HepG2 (cell line): Measurements from ENCODE around the gene BAIAP2L1. TPM values are rescaled to one million over a fixed set of nuclear protein-coding genes. Genes with fewer than 3 reads are reported as not detected.

ENCODE experiments used
- ATAC-seq: fragments of 200-7000 bp; cut with Tn5 transposase; 3 replicates; pipeline ENCODE4 v1.9.1; 2020; ENCODE audit warnings: mild to moderate bottlenecking, moderate library complexity
- BruUV-seq: library from RNA; stranded (reverse); fragments of 400-500 nt; replicated peaks from 2 replicates; lab custom pipeline; 2021; lab: Mats Ljungman, UMichigan
- CTCF ChIA-PET: fragments of 300-600 bp; formaldehyde crosslinking; extraction: SDS; loops from one replicate; lab custom pipeline; 2021; ENCODE audit warnings: low total read pairs, inconsistent platforms, low intra/inter-chr PET ratio; lab: Yijun Ruan, JAX
- POLR2A ChIA-PET: fragments of 350-600 bp; sonication (Branson Sonifier 250); formaldehyde crosslinking; loops from one replicate; lab custom pipeline; 2020; ENCODE audit warnings: antibody characterized with exemption, inconsistent platforms; lab: Yijun Ruan, JAX
- DNase-seq: peaks from one replicate; pipeline ENCODE4 v3.0.0-alpha.2; 2015; ENCODE audit warnings: low spot score
- FAIRE-seq: peaks from 3 replicates; lab custom pipeline; 2011; peaks lifted over from hg19 to GRCh38; lab: Jason Lieb, UNC
- H2AFZ ChIP-seq: one replicate; pipeline ENCODE4 v1.6.1; 2011; ENCODE audit warnings: low read length, inconsistent platforms
- H3K27ac ChIP-seq: fragments of 300-600 bp; 3 replicates; pipeline ENCODE4 v1.8.0; 2011; ENCODE audit warnings: mixed run types, mild to moderate bottlenecking, mixed read lengths, low read length, inconsistent platforms; ENCODE audit not compliant: insufficient read depth; ENCODE audit errors: extremely low read length
- H3K27me3 ChIP-seq, 2 experiments: fragments of 200-600 bp in 1 of 2; 2 replicates in 1 of 2; 3 replicates in 1 of 2; pipeline versions ENCODE4 v1.6.0 to v1.8.0; 2011; ENCODE audit warnings: low read length in 2 of 2, mild to moderate bottlenecking in 2 of 2, moderate library complexity in 2 of 2, inconsistent platforms in 1 of 2; ENCODE audit not compliant: insufficient read depth in 2 of 2, control insufficient read depth in 1 of 2
- H3K36me3 ChIP-seq, 2 experiments: fragments of 200-600 bp in 1 of 2; replicated peaks in 1 of 2; 2 replicates in 1 of 2; 3 replicates in 1 of 2; pipeline versions ENCODE4 v1.5.1 to v1.8.0; 2011; ENCODE audit warnings: low read length in 2 of 2, inconsistent platforms in 1 of 2; ENCODE audit not compliant: insufficient read depth in 2 of 2, control insufficient read depth in 1 of 2
- H3K4me1 ChIP-seq: 2 replicates; pipeline ENCODE4 v1.5.1; 2012; ENCODE audit warnings: low read length, inconsistent platforms; ENCODE audit not compliant: insufficient read depth
- H3K4me2 ChIP-seq: 2 replicates; pipeline ENCODE4 v1.6.0; 2011; ENCODE audit warnings: low read depth, low read length, inconsistent platforms
- H3K4me3 ChIP-seq, 3 experiments: fragments of 200-600 bp in 1 of 3; sonication (generic), shearing (Covaris generic) in 1 of 3; replicated peaks in 1 of 3; 2 replicates each; pipeline ENCODE4 v1.5.1; 2011 to 2016; ENCODE audit warnings: low read length in 3 of 3, inconsistent platforms in 2 of 3, low read depth in 2 of 3, mild to moderate bottlenecking in 2 of 3, control low read depth in 1 of 3, mixed read lengths in 1 of 3; ENCODE audit not compliant: insufficient read depth in 1 of 3
- H3K79me2 ChIP-seq: one replicate; pipeline ENCODE4 v1.6.1; 2011; ENCODE audit warnings: low read length, inconsistent platforms; ENCODE audit not compliant: insufficient read depth
- H3K9ac ChIP-seq: 2 replicates; pipeline ENCODE4 v1.6.0; 2011; ENCODE audit warnings: mild to moderate bottlenecking, low read depth, low read length, inconsistent platforms; ENCODE audit not compliant: insufficient read depth
- H3K9me3 ChIP-seq: 2 replicates; pipeline ENCODE4 v1.5.1; 2012; ENCODE audit warnings: mild to moderate bottlenecking, low read length
- H4K20me1 ChIP-seq: 2 replicates; pipeline ENCODE4 v1.6.0; 2011; ENCODE audit warnings: inconsistent platforms, mild to moderate bottlenecking, low read length, moderate library complexity; ENCODE audit not compliant: insufficient read depth
- JUND ChIP-seq: sonication (generic); formaldehyde crosslinking; IDR thresholded peaks from 2 replicates; pipeline ENCODE4 v1.8.0; 2022; ENCODE audit warnings: mild to moderate bottlenecking, missing genetic modification reagents
- KDM2A ChIP-seq: sonication (generic); formaldehyde crosslinking; IDR thresholded peaks from 2 replicates; pipeline ENCODE4 v1.4.0; 2020; ENCODE audit warnings: low read depth, missing genetic modification reagents, borderline replicate concordance
- MAZ ChIP-seq, 2 experiments: sonication (generic) in 1 of 2; formaldehyde crosslinking in 1 of 2; IDR thresholded peaks; 2 replicates each; pipeline versions ENCODE4 v1.5.0 to v1.6.1; 2012 to 2020; ENCODE audit warnings: low read depth in 2 of 2, mild to moderate bottlenecking in 2 of 2, borderline replicate concordance in 1 of 2, improper control_type of control experiment in 1 of 2, low read length in 1 of 2, missing genetic modification reagents in 1 of 2, moderate library complexity in 1 of 2
- MEF2D ChIP-seq: sonication (generic); formaldehyde crosslinking; IDR thresholded peaks from 2 replicates; pipeline ENCODE4 v1.5.1; 2020; ENCODE audit warnings: mild to moderate bottlenecking, missing genetic modification reagents
- MEIS2 ChIP-seq: sonication (generic); formaldehyde crosslinking; IDR thresholded peaks from 2 replicates; pipeline ENCODE4 v1.9.0; 2021; ENCODE audit warnings: mild to moderate bottlenecking, missing genetic modification reagents
- MIER3 ChIP-seq: IDR thresholded peaks from 2 replicates; pipeline ENCODE4 v1.6.1; 2016; ENCODE audit warnings: missing compliant biosample characterization, borderline replicate concordance
- MXI1 ChIP-seq: IDR thresholded peaks from 3 replicates; pipeline ENCODE4 v1.6.1; 2012; ENCODE audit warnings: low read depth, low read length, inconsistent platforms, borderline replicate concordance
- SALL1 ChIP-seq: sonication (generic); formaldehyde crosslinking; IDR thresholded peaks from 2 replicates; pipeline ENCODE4 v1.8.0; 2022; ENCODE audit warnings: mild to moderate bottlenecking, missing genetic modification reagents
- SOX5 ChIP-seq: IDR thresholded peaks from 2 replicates; pipeline ENCODE4 v1.6.1; 2016; ENCODE audit warnings: borderline replicate concordance
- SP5 ChIP-seq: IDR thresholded peaks from 2 replicates; pipeline ENCODE4 v1.6.1; 2016; ENCODE audit warnings: low read depth, borderline replicate concordance
- TEAD3 ChIP-seq: optimal IDR thresholded peaks from 2 replicates; pipeline ENCODE3; 2016; ENCODE audit warnings: borderline replicate concordance
- ZFP36L2 ChIP-seq: sonication (generic); formaldehyde crosslinking; IDR thresholded peaks from 2 replicates; pipeline ENCODE4 v1.4.0; 2020; ENCODE audit warnings: missing genetic modification reagents
- ZMYM4 ChIP-seq: sonication (generic); formaldehyde crosslinking; IDR thresholded peaks from 2 replicates; pipeline ENCODE4 v1.8.1; 2023; ENCODE audit warnings: mild to moderate bottlenecking, missing genetic modification reagents
- ZNF225 ChIP-seq: sonication (generic); formaldehyde crosslinking; IDR thresholded peaks from 2 replicates; pipeline ENCODE4 v1.4.0; 2020; ENCODE audit warnings: mild to moderate bottlenecking, missing genetic modification reagents
- ZNF331 ChIP-seq: sonication (generic); formaldehyde crosslinking; IDR thresholded peaks from 2 replicates; pipeline ENCODE4 v1.4.0; 2020; ENCODE audit warnings: missing genetic modification reagents
- ZNF547 ChIP-seq: sonication (generic); formaldehyde crosslinking; IDR thresholded peaks from 2 replicates; pipeline ENCODE4 v1.5.1; 2020; ENCODE audit warnings: mild to moderate bottlenecking, missing genetic modification reagents
- ZNF891 ChIP-seq: sonication (generic); formaldehyde crosslinking; IDR thresholded peaks from 2 replicates; pipeline ENCODE4 v1.5.0; 2020; ENCODE audit warnings: mild to moderate bottlenecking, missing genetic modification reagents
- WGBS: methylation state at CpG from one replicate; pipeline ENCODE4 v1.1.6; 2017; ENCODE audit warnings: low lambda C conversion rate; 5-methylcytosine and 5-hydroxymethylcytosine counted together
- in situ Hi-C: cut with HindIII; loops from 2 replicates; pipeline ENCODE4 v1.10.0; 2017; ENCODE audit warnings: low pct_unique_long_range_greater_than_20kb; ENCODE audit not compliant: extremely low pct_ligation_motif_present
- intact Hi-C: fragments of 100-400 bp; cut with micrococcal nuclease; formaldehyde crosslinking; loops from one replicate; pipeline ENCODE4 v1.10.0; 2022; ENCODE audit not compliant: unreplicated experiment
- polyA plus RNA-seq, 8 experiments: library from polyadenylated mRNA; depleted of rRNA in 3 of 8; stranded (reverse) in 7 of 8; unstranded in 1 of 8; fragments of >200 nt; fragmentation: Illumina TruSeq in 4 of 8; extraction: Trizol in 4 of 8; gene quantifications; 2 replicates each; pipeline versions ENCODE4 v1.2.1 to v1.2.3, GENCODE V29; 2011 to 2016; ENCODE audit warnings: low read depth in 4 of 8, missing spikeins in 1 of 8, mixed read lengths in 1 of 8; ENCODE audit not compliant: insufficient read depth in 1 of 8
- total RNA-seq, 5 experiments: library from RNA; depleted of rRNA; stranded (reverse); fragments of >200 nt; fragmentation: Illumina TruSeq; extraction: Trizol; gene quantifications; 2 replicates each; pipeline ENCODE4 v1.2.3, GENCODE V29; 2016; ENCODE audit warnings: low read depth in 1 of 5
- TF ChIP-seq, protein P1 (sequence below): sonication (generic); formaldehyde crosslinking; conservative IDR thresholded peaks from 2 replicates; pipeline ENCODE4 v1.4.0; 2020; ENCODE audit warnings: mild to moderate bottlenecking, missing genetic modification reagents, moderate library complexity
- TF ChIP-seq, protein P2 (sequence below): IDR thresholded peaks from 2 replicates; pipeline ENCODE4 v1.6.1; 2016; ENCODE audit warnings: missing compliant biosample characterization, missing genetic modification reagents, borderline replicate concordance

BAIAP2L1 gene
- total and polyA plus RNA-seq, 2 of the 13 experiments (the other 11 are each of a cell fraction or from before 2014, with no cell fraction given): 13.0 to 21.5 TPM

DNA sequence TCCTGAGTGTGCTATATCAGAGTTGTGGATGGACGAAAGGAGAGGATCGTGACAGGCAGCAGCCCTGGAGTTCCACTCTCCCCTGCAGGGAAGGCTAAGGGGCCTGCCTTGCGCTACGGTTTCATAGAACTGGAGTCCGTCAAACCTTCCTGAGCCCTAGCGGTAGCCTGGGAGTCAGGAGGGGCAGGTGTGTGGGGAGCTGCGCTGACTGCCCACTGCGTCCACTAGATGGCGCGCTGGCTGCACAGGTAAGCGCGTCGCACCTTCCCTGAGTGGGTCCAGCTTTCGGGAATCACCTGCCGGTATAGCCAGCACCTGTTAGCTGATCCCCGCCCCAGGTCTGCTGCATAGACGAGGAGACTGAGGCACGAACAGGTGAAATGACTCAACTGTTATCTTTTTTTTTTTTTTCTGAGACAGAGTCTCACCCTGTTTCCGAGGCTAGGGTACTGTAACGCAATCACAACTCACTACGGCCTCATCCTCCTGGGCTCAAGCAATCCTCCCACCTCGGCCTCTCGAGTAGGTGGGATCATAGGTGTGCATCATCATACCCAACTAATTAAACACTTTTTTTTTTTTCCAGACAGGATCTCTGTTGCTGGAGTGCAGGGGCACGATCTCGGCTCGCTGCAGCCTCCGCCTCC is 20.2 kb upstream of the BAIAP2L1 start:
- H3K27me3 ChIP-seq: no peaks in the 10 kb centered on the region
- no peak overlapping the region for H2AFZ ChIP-seq
- no peak overlapping the region for H3K27ac ChIP-seq
- H3K4me1 ChIP-seq: peaks cover 51% of the 10 kb centered on the region
- 0 out of 6 replicates have a peak overlapping the region, but pooled peaks of 1 of the 3 experiments have one; percentile 46 for H3K4me3 ChIP-seq
- BruUV-seq: no TSS peak
- H3K79me2 ChIP-seq: no peaks in the 10 kb centered on the region
- ATAC-seq: peak; percentile 56
- H3K4me2 ChIP-seq: peak overlapping the region; percentile 77
- in situ Hi-C loops (loop anchor here (5.0 kb wide), 1 partner anchor 421 kb away; no protein-coding TSS in a partner anchor), intact Hi-C loops (no loop called here)
- no peaks in the 10 kb centered on the region for H3K9me3 ChIP-seq
- peak; percentile 76 for DNase-seq
- peak; percentile 73 for FAIRE-seq
- WGBS: 35% methylated on average over 21 of the region's 27 CpGs
- H3K36me3 ChIP-seq: no peaks in the 10 kb centered on the region
- CTCF ChIA-PET: interaction anchor here (1.1 to 2.2 kb wide), 3 partner anchors 12 to 421 kb away, joined by 3 to 8 read pairs (median 3); no protein-coding TSS in a partner anchor
- peak overlapping the region; percentile 35; the same call in 1 of the 2 replicates for H3K9ac ChIP-seq
- POLR2A ChIA-PET: interaction anchor here (0.9 to 6.4 kb wide), 3 partner anchors 13 to 324 kb away, joined by 3 to 103 read pairs (median 3); partner anchors contain the start of gene BAIAP2L1
- no peaks in the 10 kb centered on the region for H4K20me1 ChIP-seq
- TF ChIP-seq MAZ (IDR thresholded peaks at IDR 0.05; ENCODE audit: borderline replicate concordance, low read depth, low read length) (peak; percentile 48; the same call in 1 of the 2 replicates), MAZ (CRISPR knock-in tag; IDR thresholded peaks at IDR 0.05; ENCODE audit: low read depth) (peak; percentile 77; the same call in 1 of the 2 replicates), SOX5 (CRISPR knock-in tag) (peak; percentile 41; the same call in 1 of the 2 replicates), ZNF331 (peak; percentile 75; the same call in 1 of the 2 replicates), JUND (CRISPR knock-in tag) (0 out of 2 replicates have a peak, but pooled peaks have one; percentile 25), ZNF547 (0 out of 2 replicates have a peak, but pooled peaks have one; percentile 26), MXI1 (no peak), SP5 (CRISPR knock-in tag) (peak; percentile 51; the same call in 1 of the 2 replicates), TEAD3 (CRISPR knock-in tag) (peak; percentile 18), MEF2D (CRISPR knock-in tag) (no peak), KDM2A (CRISPR knock-in tag) (peak; percentile 78; the same call in 1 of the 2 replicates), SALL1 (CRISPR knock-in tag) (peak; percentile 80), ZNF891 (CRISPR knock-in tag) (no peak), ZFP36L2 (peak; percentile 82; the same call in 1 of the 2 replicates), MIER3 (CRISPR knock-in tag) (0 out of 2 replicates have a peak, but pooled peaks have one; percentile 52), ZNF225 (CRISPR knock-in tag) (0 out of 2 replicates have a peak, but pooled peaks have one; percentile 25), MEIS2 (CRISPR knock-in tag) (peak; percentile 52; the same call in 1 of the 2 replicates), ZMYM4 (CRISPR knock-in tag) (peak; percentile 46; the same call in 1 of the 2 replicates)
- TF ChIP-seq, protein P1, sequence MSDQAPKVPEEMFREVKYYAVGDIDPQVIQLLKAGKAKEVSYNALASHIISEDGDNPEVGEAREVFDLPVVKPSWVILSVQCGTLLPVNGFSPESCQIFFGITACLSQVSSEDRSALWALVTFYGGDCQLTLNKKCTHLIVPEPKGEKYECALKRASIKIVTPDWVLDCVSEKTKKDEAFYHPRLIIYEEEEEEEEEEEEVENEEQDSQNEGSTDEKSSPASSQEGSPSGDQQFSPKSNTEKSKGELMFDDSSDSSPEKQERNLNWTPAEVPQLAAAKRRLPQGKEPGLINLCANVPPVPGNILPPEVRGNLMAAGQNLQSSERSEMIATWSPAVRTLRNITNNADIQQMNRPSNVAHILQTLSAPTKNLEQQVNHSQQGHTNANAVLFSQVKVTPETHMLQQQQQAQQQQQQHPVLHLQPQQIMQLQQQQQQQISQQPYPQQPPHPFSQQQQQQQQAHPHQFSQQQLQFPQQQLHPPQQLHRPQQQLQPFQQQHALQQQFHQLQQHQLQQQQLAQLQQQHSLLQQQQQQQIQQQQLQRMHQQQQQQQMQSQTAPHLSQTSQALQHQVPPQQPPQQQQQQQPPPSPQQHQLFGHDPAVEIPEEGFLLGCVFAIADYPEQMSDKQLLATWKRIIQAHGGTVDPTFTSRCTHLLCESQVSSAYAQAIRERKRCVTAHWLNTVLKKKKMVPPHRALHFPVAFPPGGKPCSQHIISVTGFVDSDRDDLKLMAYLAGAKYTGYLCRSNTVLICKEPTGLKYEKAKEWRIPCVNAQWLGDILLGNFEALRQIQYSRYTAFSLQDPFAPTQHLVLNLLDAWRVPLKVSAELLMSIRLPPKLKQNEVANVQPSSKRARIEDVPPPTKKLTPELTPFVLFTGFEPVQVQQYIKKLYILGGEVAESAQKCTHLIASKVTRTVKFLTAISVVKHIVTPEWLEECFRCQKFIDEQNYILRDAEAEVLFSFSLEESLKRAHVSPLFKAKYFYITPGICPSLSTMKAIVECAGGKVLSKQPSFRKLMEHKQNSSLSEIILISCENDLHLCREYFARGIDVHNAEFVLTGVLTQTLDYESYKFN: 0 out of 2 replicates have a peak, but pooled peaks have one; percentile 12
- TF ChIP-seq, protein P2, sequence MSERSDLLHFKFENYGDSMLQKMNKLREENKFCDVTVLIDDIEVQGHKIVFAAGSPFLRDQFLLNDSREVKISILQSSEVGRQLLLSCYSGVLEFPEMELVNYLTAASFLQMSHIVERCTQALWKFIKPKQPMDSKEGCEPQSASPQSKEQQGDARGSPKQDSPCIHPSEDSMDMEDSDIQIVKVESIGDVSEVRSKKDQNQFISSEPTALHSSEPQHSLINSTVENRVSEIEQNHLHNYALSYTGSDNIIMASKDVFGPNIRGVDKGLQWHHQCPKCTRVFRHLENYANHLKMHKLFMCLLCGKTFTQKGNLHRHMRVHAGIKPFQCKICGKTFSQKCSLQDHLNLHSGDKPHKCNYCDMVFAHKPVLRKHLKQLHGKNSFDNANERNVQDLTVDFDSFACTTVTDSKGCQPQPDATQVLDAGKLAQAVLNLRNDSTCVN (CRISPR knock-in tag): peak; percentile 18; the same call in 1 of the 2 replicates
